Measurements from ENCODE around the gene MPDZ. TPM values are rescaled to one million over a fixed set of nuclear protein-coding genes. Genes with fewer than 3 reads are reported as not detected.
A peak's percentile ranks its signal among the peaks of the same experiment; 100 is the strongest.

MPDZ gene
- total RNA-seq, 1 donor = 66.6 TPM

GRCh38 chr9:13296972-13297371 lies 17.5 kb upstream of the MPDZ start:
- H3K4me2 ChIP-seq (ENCODE audit: insufficient read depth, low read length) = no peak overlapping the region
- no peak overlapping the region for H3K4me3 ChIP-seq (ENCODE audit: insufficient read depth, low read length)
- no peak overlapping the region for H2AFZ ChIP-seq (ENCODE audit: low read length)
- no peak for TF ChIP-seq CTCF (IDR thresholded peaks at IDR 0.05; ENCODE audit: extremely low read depth, low read depth, low read length)
- no peaks in the 10 kb centered on the region for H3K27me3 ChIP-seq (ENCODE audit: insufficient read depth, low read length)
- no peaks in the 10 kb centered on the region for H4K20me1 ChIP-seq (ENCODE audit: insufficient read depth, low read length)
- H3K79me2 ChIP-seq (ENCODE audit: insufficient read depth, low read length) = no peaks in the 10 kb centered on the region
- H3K4me1 ChIP-seq (ENCODE audit: insufficient read depth, low read length) = no peaks in the 10 kb centered on the region
- DNase-seq (ENCODE audit: insufficient read length, low spot score, missing footprints) = no peak
- H3K9me3 ChIP-seq (ENCODE audit: low read depth, low read length) = no peaks in the 10 kb centered on the region
- no peaks in the 10 kb centered on the region for H3K36me3 ChIP-seq (ENCODE audit: insufficient read depth, low read length)
- H3K27ac ChIP-seq (ENCODE audit: low read depth, low read length) = no peak overlapping the region

GRCh38 chr9:13295556-13295955 lies 16.1 kb upstream of the MPDZ start:
- TF ChIP-seq CTCF (IDR thresholded peaks at IDR 0.05; ENCODE audit: extremely low read depth, low read depth, low read length) = no peak
- H3K27me3 ChIP-seq (ENCODE audit: insufficient read depth, low read length) = no peaks in the 10 kb centered on the region
- no peak overlapping the region for H3K4me3 ChIP-seq (ENCODE audit: insufficient read depth, low read length)
- no peak overlapping the region for H3K27ac ChIP-seq (ENCODE audit: low read depth, low read length)
- H3K4me1 ChIP-seq (ENCODE audit: insufficient read depth, low read length) = no peaks in the 10 kb centered on the region
- H4K20me1 ChIP-seq (ENCODE audit: insufficient read depth, low read length) = no peaks in the 10 kb centered on the region
- H2AFZ ChIP-seq (ENCODE audit: low read length) = no peak overlapping the region
- H3K9me3 ChIP-seq (ENCODE audit: low read depth, low read length) = no peaks in the 10 kb centered on the region
- no peaks in the 10 kb centered on the region for H3K79me2 ChIP-seq (ENCODE audit: insufficient read depth, low read length)
- H3K4me2 ChIP-seq (ENCODE audit: insufficient read depth, low read length) = no peak overlapping the region
- DNase-seq (ENCODE audit: insufficient read length, low spot score, missing footprints) = peak; percentile 53
- no peaks in the 10 kb centered on the region for H3K36me3 ChIP-seq (ENCODE audit: insufficient read depth, low read length)

GRCh38 chr9:13292782-13293181 lies 13.3 kb upstream of the MPDZ start:
- H2AFZ ChIP-seq (ENCODE audit: low read length) = no peak overlapping the region
- no peaks in the 10 kb centered on the region for H4K20me1 ChIP-seq (ENCODE audit: insufficient read depth, low read length)
- H3K36me3 ChIP-seq (ENCODE audit: insufficient read depth, low read length) = no peaks in the 10 kb centered on the region
- no peaks in the 10 kb centered on the region for H3K9me3 ChIP-seq (ENCODE audit: low read depth, low read length)
- H3K4me2 ChIP-seq (ENCODE audit: insufficient read depth, low read length) = no peak overlapping the region
- H3K27me3 ChIP-seq (ENCODE audit: insufficient read depth, low read length) = no peaks in the 10 kb centered on the region
- H3K79me2 ChIP-seq (ENCODE audit: insufficient read depth, low read length) = no peaks in the 10 kb centered on the region
- no peaks in the 10 kb centered on the region for H3K4me1 ChIP-seq (ENCODE audit: insufficient read depth, low read length)
- H3K27ac ChIP-seq (ENCODE audit: low read depth, low read length) = no peak overlapping the region
- no peak overlapping the region for H3K4me3 ChIP-seq (ENCODE audit: insufficient read depth, low read length)
- no peak for DNase-seq (ENCODE audit: insufficient read length, low spot score, missing footprints)
- no peak for TF ChIP-seq CTCF (IDR thresholded peaks at IDR 0.05; ENCODE audit: extremely low read depth, low read depth, low read length)

- no peaks in the 10 kb centered on the region for H3K36me3 ChIP-seq (ENCODE audit: insufficient read depth, low read length)
- no peak overlapping the region for H3K4me3 ChIP-seq (ENCODE audit: insufficient read depth, low read length)
- TF ChIP-seq CTCF (IDR thresholded peaks at IDR 0.05; ENCODE audit: extremely low read depth, low read depth, low read length) = no peak
- no peaks in the 10 kb centered on the region for H3K9me3 ChIP-seq (ENCODE audit: low read depth, low read length)
- H3K27me3 ChIP-seq (ENCODE audit: insufficient read depth, low read length) = no peaks in the 10 kb centered on the region
- H3K79me2 ChIP-seq (ENCODE audit: insufficient read depth, low read length) = no peaks in the 10 kb centered on the region
- no peak overlapping the region for H2AFZ ChIP-seq (ENCODE audit: low read length)
- H3K4me2 ChIP-seq (ENCODE audit: insufficient read depth, low read length) = no peak overlapping the region
- DNase-seq (ENCODE audit: insufficient read length, low spot score, missing footprints) = no peak
- H3K4me1 ChIP-seq (ENCODE audit: insufficient read depth, low read length) = no peaks in the 10 kb centered on the region
- no peak overlapping the region for H3K27ac ChIP-seq (ENCODE audit: low read depth, low read length)
- H4K20me1 ChIP-seq (ENCODE audit: insufficient read depth, low read length) = no peaks in the 10 kb centered on the region
Observed at GRCh38 chr9:13292158-13292557, 12.7 kb upstream of the MPDZ start.
